NCI-H1694 (cell line): ENCODE results near the gene FXN.

Source experiments
- DNase-seq: peaks from one replicate; lab custom pipeline; 2025; lab: John Stamatoyannopoulos, UW

FXN gene

GRCh38 chr9:69141851-69142250 lies 106.3 kb downstream of the FXN start:
- no peak for DNase-seq

GRCh38 chr9:69143291-69143690 lies 107.7 kb downstream of the FXN start:
- no peak for DNase-seq

- no peak for DNase-seq
These were observed 109.7 kb downstream of the FXN start for GRCh38 chr9:69145144-69145715.

- no peak for DNase-seq
These were observed 111.7 kb downstream of the FXN start for GRCh38 chr9:69147041-69147834.

- DNase-seq, result no peak
These were observed 113.8 kb downstream of the FXN start for GRCh38 chr9:69149321-69149807.
